ENCODE data around the gene ZMYND12.
"Not testable (repeated sequence)": the region's sequence is repeated elsewhere in the genome, so short reads cannot be mapped to it uniquely, and the experiment has no call there.

Gene ZMYND12, protein sequence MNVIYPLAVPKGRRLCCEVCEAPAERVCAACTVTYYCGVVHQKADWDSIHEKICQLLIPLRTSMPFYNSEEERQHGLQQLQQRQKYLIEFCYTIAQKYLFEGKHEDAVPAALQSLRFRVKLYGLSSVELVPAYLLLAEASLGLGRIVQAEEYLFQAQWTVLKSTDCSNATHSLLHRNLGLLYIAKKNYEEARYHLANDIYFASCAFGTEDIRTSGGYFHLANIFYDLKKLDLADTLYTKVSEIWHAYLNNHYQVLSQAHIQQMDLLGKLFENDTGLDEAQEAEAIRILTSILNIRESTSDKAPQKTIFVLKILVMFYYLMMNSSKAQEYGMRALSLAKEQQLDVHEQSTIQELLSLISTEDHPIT

GRCh38 chr1:42456010-42456753 lies at the start of gene ZMYND12, which contains the start of gene PPCS:
Gene ZMYND12, minus strand, starts transcription at chr1:42456022. Its CDS starts 25 bp downstream, at chr1:42455997.
Gene PPCS, plus strand, starts transcription at chr1:42456543. Its CDS starts 23 bp downstream, at chr1:42456566.
- peak; percentile 63 for DNase-seq (ENCODE audit: low read depth)

GRCh38 chr1:42504535-42505128 lies 48.8 kb upstream of the ZMYND12 start:
- no peak for DNase-seq (ENCODE audit: low read depth)

DNA sequence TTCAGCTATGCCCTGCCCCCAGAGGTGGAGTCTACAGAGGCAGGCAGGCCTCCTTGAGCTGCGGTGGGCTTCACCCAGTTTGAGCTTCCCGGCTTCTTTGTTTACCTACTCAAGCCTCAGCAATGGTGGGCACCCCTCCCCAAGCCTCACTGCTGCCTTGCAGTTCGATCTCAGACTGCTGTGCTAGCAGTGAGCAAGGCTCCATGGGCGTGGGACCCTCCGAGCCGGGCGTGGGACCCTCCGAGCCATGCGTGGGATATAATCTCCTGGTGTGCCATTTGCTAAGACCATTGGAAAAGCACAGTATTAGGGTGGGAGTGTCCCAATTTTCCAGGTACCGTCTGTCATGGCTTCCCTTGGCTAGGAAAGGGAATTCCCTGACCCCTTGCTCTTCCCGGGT lies 46.2 kb upstream of the ZMYND12 start:
- not testable (repeated sequence) for DNase-seq (ENCODE audit: low read depth)

DNA sequence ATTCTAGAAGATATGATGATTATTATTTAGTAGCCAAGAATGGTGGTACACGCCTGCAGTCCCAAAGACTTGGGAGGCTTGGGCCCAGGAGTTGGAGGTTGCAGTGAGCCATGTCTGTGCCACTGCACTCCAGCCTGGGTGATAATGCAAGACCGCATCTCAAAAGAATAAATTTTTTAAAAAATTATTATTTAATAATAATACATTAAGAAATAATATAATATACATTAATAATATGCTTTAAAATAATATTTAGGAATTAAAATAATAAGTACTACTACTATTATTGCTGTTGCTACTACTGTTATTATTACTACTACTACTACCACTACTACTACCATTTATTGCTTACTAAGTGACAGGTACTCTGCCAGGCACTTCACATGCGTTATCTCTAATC lies 34.4 kb upstream of the ZMYND12 start:
- no peak for DNase-seq (ENCODE audit: low read depth)

DNA sequence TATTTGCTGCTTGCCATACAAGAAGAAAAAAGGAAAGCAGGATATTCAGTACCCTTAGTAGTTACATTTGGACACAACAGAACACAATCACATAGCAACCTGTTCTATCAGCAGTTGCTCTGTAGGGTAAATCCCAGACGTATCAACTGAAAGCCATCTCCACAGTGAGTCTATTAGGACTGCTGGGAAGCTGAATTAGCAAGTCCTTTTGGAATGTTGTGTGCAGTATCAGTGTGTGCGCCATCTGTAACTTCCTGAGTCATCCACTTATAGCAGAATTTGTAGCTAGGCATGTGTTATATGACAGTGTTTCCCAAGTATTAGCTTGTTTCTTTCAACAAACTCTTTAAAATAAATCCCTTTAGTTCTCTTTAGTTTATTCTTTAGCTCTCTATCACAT lies 28.6 kb upstream of the ZMYND12 start:
- peak; percentile 82 for DNase-seq (ENCODE audit: low read depth)

GRCh38 chr1:42482635-42483153 lies 26.9 kb upstream of the ZMYND12 start:
- DNase-seq (ENCODE audit: low read depth) = no peak

DNA sequence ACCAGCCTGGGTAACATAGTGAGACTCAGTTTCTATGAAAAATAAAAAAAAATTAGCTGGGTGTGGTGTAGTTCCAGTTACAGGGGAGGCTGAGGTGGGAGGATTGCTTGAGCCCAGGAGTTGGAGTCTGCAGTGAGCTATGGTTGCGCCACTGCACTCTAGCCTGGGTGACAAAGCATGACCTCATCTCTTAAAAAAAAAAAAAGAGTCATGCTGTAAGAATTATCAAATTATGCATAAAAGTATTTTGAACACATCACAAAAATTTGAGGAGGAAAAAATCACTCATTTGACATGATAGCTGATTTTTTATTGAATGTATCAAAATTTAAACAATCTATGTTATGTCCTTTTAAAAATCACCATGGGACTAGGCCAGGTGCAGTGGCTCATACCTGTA lies 25.1 kb upstream of the ZMYND12 start:
- DNase-seq (ENCODE audit: low read depth) = peak; percentile 25

DNA sequence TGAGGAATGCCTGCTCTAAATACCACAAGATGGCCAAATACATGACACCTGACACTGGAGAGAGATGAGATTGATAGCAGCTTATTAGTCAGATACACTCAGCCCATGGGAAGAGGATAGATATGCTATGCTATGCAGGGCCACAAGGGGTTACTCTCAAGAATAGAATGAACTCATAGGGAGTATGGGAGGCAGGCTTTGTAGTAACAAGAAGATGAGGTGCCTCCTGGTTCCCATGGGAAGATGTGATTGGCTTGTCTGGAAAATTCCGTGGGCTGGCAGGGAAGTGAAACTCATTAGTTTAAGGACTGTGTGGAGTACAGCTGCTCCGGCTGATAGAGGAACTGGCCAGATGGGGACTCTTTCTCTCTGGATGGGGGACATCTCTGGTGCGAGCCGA lies 23.8 kb upstream of the ZMYND12 start:
- DNase-seq (ENCODE audit: low read depth) = no peak

- no peak for DNase-seq (ENCODE audit: low read depth)
Measured at GRCh38 chr1:42477775-42478174, 22.0 kb upstream of the ZMYND12 start.

- DNase-seq (ENCODE audit: low read depth) = not testable (repeated sequence)
Measured at GRCh38 chr1:42477354-42477753, 21.5 kb upstream of the ZMYND12 start.

GRCh38 chr1:42476605-42477004 lies 20.8 kb upstream of the ZMYND12 start:
- no peak for DNase-seq (ENCODE audit: low read depth)

- DNase-seq (ENCODE audit: low read depth) = no peak
Measured at GRCh38 chr1:42469727-42470126, 13.9 kb upstream of the ZMYND12 start.

DNA sequence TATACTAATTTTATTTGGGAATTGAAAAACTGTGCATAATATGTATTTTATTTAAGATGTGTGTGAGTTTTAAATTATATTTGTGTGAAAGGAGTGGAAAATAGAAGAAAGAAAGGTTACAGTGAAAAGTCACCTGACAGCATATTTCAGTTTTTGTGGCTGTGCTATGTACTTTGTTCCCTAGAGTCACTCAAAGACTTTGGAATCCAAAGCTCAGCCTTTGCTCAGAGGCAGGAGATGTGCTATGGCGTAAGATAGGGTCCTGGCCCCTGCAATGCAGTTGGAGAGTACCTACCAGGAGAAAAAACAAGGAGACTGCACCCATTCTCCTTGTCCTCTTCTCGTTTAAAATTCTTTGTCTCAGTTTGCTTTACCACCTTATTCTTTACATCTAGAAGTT lies 10.2 kb upstream of the ZMYND12 start:
- no peak for DNase-seq (ENCODE audit: low read depth)

- DNase-seq (ENCODE audit: low read depth) = no peak
Measured at GRCh38 chr1:42463921-42464320, 8.1 kb upstream of the ZMYND12 start.

- peak; percentile 97 for DNase-seq (ENCODE audit: low read depth)
Measured at GRCh38 chr1:42462828-42463763, 7.3 kb upstream of the ZMYND12 start, which contains the start of gene CCDC30. Gene CCDC30, plus strand, starts transcription at chr1:42463286. Its CDS starts 17,266 bp downstream, at chr1:42480552.

DNA sequence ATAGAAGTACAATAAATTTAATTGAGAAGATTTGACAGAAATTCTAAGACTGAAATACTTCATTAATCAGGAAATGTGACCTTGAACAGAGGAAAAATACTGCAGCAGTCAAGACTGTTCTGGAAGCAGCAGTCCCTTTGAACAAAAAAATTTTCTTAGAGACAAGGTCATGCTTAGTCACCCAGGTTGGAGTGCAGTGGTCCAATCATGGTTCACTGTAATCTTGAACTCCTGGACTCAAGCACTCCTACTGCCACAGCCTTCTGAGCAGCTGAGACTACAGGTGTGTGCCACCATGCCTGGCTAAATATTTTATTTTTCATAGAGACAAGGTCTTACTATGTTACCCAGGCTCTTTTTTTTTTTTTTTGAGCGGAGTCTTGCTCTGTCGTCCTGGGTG lies 5.4 kb upstream of the ZMYND12 start:
- DNase-seq (ENCODE audit: low read depth) = no peak

DNA sequence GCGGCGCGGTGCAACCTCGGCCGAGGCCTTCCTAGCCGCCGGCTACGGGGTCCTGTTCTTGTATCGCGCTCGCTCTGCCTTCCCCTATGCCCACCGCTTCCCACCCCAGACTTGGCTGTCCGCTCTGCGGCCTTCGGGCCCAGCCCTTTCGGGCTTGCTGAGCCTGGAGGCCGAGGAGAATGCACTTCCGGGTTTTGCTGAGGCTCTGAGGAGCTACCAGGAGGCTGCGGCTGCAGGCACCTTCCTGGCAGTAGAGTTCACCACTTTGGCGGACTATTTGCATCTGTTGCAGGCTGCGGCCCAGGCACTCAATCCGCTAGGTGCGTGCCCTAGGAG lies 900 bp upstream of the ZMYND12 start:
- peak; percentile 22 for DNase-seq (ENCODE audit: low read depth)

DNA sequence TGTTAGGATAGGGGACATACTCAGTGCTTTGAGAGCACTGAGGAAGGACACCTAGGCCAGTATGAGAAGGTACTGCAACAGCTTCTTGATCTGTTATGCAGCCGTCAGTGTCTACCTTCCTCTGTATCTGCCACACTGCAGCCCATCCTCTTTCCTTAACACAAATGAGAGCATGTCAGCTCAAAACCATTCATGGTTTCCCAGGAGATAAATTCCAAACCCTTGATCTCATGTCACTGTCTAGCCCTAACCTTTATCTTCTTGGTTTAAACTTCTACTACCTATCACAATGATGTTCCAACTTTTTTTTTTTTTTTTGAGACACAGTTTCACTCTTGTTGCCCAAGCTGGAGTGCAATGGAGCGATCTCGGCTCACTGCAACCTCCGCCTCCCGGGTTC lies 1.4 kb downstream of the ZMYND12 start:
- DNase-seq (ENCODE audit: low read depth) = no peak

DNA sequence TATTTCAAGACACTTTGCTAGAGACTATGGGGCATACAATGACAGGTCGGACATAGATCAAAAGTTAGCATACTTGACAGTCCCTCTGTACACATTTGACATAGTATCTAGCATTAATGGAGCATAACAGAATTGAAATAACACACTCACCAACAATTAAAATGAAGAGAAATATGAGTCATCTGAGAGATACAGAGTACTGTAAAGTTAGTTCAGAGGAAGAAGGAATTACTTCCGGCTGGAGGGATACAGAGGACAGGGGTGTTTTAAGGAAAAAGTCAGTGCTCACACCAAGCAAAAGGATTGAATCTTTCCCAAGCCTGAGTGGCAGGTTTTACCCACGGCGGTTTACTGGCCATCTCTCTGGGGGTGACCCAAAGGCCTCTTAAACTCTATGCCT lies 2.4 kb downstream of the ZMYND12 start:
- no peak for DNase-seq (ENCODE audit: low read depth)

GRCh38 chr1:42450061-42450460 lies 5.8 kb downstream of the ZMYND12 start:
- DNase-seq (ENCODE audit: low read depth) = no peak

GRCh38 chr1:42449256-42449655 lies 6.6 kb downstream of the ZMYND12 start:
- DNase-seq (ENCODE audit: low read depth) = no peak

DNA sequence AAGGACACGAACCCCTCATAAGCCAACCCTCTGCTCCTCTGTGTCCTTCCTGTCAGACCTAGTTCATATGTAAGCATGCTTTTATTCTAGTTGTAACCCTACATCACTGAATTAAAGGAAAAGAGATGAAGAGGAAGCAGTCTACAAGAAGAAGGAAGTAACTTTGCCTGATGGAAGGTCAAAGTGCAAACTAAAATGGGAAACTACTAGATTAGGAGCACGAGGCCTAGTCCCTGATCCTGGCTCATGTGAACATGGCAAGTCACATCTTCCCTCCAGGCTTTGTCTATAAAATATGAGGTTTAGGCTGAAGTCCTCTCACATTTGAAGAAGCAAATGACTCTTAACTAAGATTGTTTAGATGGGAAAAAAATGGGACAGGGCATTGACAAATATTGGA lies 13.2 kb downstream of the ZMYND12 start:
- no peak for DNase-seq (ENCODE audit: low read depth)
